Stimulated activated CD8-positive, alpha-beta memory T cell treated with anti-CD3 and anti-CD28 coated beads, Interleukin-4, amount 100 ng/mL, for 24 hours (primary cell): ENCODE measurements around the gene TWNK.

ENCODE experiments used
- DNase-seq: peaks from one replicate; pipeline ENCODE4 v3.0.0-alpha.2; 2020; ENCODE audit warnings: low read depth

TWNK gene

GRCh38 chr10:100996678-100997359, 9.5 kb downstream of the TWNK start:
- peak; percentile 19 for DNase-seq

GRCh38 chr10:100997360-100998182, 10.2 kb downstream of the TWNK start:
- peak; percentile 55 for DNase-seq

- peak; percentile 45 for DNase-seq
These were observed 11.0 kb downstream of the TWNK start for GRCh38 chr10:100998183-100998990.

- DNase-seq: peak; percentile 62
These were observed 11.8 kb downstream of the TWNK start for GRCh38 chr10:100998991-100999741.

GRCh38 chr10:100999742-101000126, 12.4 kb downstream of the TWNK start, which contains the start of gene LZTS2:
Gene LZTS2, plus strand, starts transcription at chr10:100999808. Its CDS starts 2,731 bp downstream, at chr10:101002539.
- DNase-seq: no peak

GRCh38 chr10:101000127-101000914, 13.0 kb downstream of the TWNK start:
- DNase-seq: no peak

GRCh38 chr10:101000915-101001658, 13.7 kb downstream of the TWNK start:
- DNase-seq: no peak

- no peak for DNase-seq
These were observed 14.3 kb downstream of the TWNK start for GRCh38 chr10:101001659-101002035.

- DNase-seq: no peak
These were observed 15.1 kb downstream of the TWNK start for GRCh38 chr10:101002456-101002855.

GRCh38 chr10:101003639-101004206, 16.4 kb downstream of the TWNK start:
- DNase-seq: no peak

- DNase-seq: no peak
These were observed 18.0 kb downstream of the TWNK start for GRCh38 chr10:101005361-101005760.

GRCh38 chr10:101005869-101006567, 18.7 kb downstream of the TWNK start:
- no peak for DNase-seq

GRCh38 chr10:101006593-101007098, 19.3 kb downstream of the TWNK start:
- no peak for DNase-seq

GRCh38 chr10:101007099-101007711, 19.9 kb downstream of the TWNK start:
- no peak for DNase-seq

GRCh38 chr10:101007915-101008822, 20.8 kb downstream of the TWNK start:
- no peak for DNase-seq

- DNase-seq: no peak
These were observed 21.6 kb downstream of the TWNK start for GRCh38 chr10:101008823-101009423.

GRCh38 chr10:101010329-101010728, 23.0 kb downstream of the TWNK start:
- no peak for DNase-seq
